GM12891 (cell line): ENCODE data around the gene GNAQ.

ENCODE experiments used
- DNase-seq: peaks from one replicate; pipeline ENCODE4 v3.0.0; 2011; ENCODE audit warnings: low spot score; ENCODE audit not compliant: insufficient read length
- FAIRE-seq: peaks from 2 replicates; lab custom pipeline; 2011; peaks lifted over from hg19 to GRCh38; lab: Jason Lieb, UNC
- PAX5 ChIP-seq: IDR thresholded peaks from 2 replicates; pipeline ENCODE4 v1.6.1; 2011; ENCODE audit warnings: low read length, moderate library complexity, mild to moderate bottlenecking; ENCODE audit not compliant: insufficient read depth, severe bottlenecking
- POLR2A ChIP-seq: IDR thresholded peaks from 2 replicates; pipeline ENCODE4 v1.6.1; 2011; ENCODE audit warnings: low read depth, low read length, control low read depth
- POLR2AphosphoS5 ChIP-seq: IDR thresholded peaks from 2 replicates; pipeline ENCODE4 v1.6.1; 2011; ENCODE audit warnings: low read depth, low read length, control low read depth
- POU2F2 ChIP-seq: IDR thresholded peaks from 2 replicates; pipeline ENCODE4 v1.6.1; 2011; ENCODE audit warnings: low read depth, mild to moderate bottlenecking, control low read depth, low read length, moderate library complexity
- SPI1 ChIP-seq: IDR thresholded peaks from 2 replicates; pipeline ENCODE4 v1.6.1; 2011; ENCODE audit warnings: low read depth, low read length, control low read depth
- TAF1 ChIP-seq: IDR thresholded peaks from 2 replicates; pipeline ENCODE4 v1.6.1; 2011; ENCODE audit warnings: low read depth, low read length, control low read depth

Gene GNAQ

DNA sequence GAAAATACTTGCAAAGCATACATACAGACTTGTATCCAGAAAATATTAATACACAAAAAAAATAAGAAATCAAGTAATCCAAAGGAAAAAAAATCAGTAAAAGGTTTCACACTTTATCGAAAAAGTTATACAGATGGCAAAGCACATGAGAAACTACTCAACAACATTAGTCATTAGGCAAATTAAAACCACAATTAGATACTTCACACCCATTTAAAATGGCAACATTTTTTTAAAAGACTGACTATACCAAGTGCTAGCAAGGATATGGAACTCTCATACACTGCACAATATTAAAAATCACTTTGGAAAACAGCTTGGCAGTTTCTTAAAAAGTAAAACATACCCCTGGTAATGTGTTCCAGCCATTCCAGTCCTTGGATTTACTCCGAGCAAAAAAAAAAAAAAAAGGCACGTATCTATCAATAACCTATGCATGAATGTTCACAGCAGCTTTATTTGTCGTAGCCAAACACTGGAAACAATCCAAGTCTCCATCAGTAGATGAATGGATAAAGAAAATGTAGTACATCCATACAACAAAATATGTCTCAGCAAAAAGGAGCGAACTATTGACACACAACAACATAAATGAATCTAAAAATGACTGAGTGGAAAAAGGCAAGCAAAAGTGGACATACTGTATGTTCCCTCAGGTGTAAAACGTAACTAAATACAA lies 66.0 kb downstream of the GNAQ start:
- no peak for DNase-seq
- FAIRE-seq, result no peak
- TF ChIP-seq POLR2A, result no peak
- TF ChIP-seq SPI1, result no peak
- TF ChIP-seq PAX5, result no peak
- no peak for TF ChIP-seq POU2F2
- TF ChIP-seq POLR2AphosphoS5, result no peak
- no peak for TF ChIP-seq TAF1

DNA sequence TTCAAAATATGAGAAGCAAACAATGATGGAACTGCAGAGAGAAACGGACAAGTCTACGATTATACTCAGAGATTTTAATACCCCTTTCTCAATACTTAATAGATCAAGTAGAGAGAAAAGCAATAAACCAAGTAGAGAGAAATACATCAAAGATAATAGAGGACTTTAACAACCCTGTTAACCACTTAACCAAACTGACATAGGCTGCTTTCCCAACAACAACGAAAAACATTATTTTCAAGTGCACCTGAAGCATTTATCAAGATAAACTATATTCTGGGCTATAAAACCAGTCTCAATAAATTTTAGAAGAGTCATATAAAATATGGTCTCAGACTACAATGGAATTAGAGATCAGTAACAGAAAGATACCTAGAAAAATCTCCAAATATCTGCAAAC lies 67.4 kb downstream of the GNAQ start:
- FAIRE-seq (no peak), DNase-seq (no peak)
- TF ChIP-seq POU2F2, result no peak
- TF ChIP-seq SPI1, result no peak
- no peak for TF ChIP-seq POLR2AphosphoS5
- TF ChIP-seq TAF1, result no peak
- TF ChIP-seq POLR2A, result no peak
- no peak for TF ChIP-seq PAX5

DNA sequence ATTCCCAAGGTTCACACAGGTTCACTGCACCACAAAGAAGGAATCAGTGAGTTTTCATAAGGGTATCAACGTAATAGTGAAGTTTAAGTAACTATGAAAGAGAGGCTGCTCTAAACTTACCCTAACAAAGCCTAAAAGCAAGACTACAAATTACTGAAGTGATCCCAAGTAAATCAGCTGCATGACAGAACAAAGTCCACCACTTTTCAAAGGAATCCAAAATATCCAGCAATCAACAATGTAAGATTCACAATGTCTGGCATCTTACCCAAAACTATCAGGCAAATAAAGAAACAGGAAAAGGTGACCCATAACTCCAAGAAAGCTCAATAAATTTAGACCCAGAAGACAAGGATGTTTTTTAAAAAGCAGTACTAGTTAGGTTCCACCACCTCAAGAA lies 70.1 kb downstream of the GNAQ start:
- DNase-seq (no peak), FAIRE-seq (no peak)
- TF ChIP-seq PAX5 (no peak), POU2F2 (no peak), TAF1 (no peak), POLR2A (no peak)

DNA sequence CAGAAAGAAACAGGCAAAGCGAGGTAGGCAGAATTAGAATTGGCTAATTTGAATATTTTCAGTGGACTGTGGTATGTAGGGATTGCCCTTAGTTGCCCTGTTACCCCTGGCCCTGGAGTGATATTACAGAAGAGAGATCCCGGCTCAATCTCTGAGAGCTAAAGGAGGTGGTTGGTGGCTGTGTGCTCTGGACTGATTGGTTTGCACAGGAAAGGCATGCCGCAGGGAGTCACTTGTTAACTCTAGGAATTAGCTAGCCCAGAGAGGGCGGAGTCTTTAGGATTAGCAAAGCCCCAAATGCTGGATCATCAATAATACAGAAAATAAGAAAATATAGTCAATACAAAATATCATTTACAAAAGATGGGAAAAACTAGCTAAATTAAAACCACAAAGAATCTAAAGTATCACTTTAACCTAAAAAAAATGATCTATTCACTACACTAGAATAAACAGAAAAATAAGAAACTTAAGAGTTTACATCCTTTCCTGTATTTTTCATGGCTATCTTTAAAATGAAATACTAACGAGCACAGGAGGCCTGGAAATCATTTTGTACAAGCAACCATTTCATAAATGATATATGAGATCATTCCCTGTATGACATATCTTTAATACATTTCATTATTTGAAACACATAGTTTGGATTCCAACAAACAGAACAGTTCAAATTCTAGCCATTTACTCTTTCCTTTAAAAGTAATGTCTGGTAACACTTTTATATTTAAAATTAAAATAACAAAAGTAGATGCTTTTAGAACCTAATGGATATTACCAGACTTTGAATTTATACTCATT lies 71.1 kb downstream of the GNAQ start:
- FAIRE-seq (no peak), DNase-seq (no peak)
- TF ChIP-seq PAX5 (no peak), POU2F2 (no peak), SPI1 (no peak), POLR2AphosphoS5 (no peak), TAF1 (no peak), POLR2A (no peak)

DNA sequence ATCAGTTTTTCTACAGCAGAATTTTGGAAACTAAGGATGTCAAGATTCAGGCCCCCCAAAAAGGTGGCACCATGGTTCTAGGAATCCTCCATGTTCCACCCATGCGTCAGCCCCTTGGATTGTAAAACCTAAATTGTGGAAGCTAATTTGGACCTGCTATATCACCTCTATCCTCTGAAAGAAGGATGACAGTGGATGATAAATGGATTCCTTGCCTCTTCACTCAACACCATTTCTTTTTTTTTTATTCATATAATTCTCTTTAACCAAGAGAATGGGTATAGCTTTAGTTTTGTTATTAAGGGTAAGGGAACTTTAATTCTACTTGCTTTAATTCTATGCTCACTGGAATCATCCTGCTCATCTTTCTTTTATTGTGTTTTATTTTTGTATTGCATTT lies 71.8 kb downstream of the GNAQ start:
- TF ChIP-seq PAX5 (no peak), TAF1 (no peak), POLR2A (no peak), SPI1 (no peak), POLR2AphosphoS5 (no peak), POU2F2 (no peak)
- FAIRE-seq, result no peak
- no peak for DNase-seq

DNA sequence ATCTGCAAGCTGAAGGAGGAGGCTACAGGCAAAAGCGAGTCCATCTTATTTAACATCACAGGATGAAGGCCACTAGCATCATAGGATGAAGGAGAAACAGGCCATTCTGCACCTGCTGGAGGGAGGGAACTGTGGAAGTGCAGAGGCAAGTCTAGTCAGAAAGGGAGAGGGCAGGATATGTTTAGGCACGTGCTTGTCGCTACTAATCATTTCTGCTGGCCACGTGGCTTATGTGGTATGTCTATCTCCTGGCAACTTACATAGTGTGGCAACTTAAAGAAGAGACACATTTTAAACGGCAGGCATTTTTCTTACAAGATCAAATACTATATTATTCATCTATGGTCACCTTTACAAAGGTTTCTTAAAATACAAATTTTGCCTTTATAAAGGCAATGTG lies 74.0 kb downstream of the GNAQ start:
- no peak for TF ChIP-seq SPI1
- TF ChIP-seq POU2F2, result no peak
- TF ChIP-seq POLR2AphosphoS5, result no peak
- DNase-seq, result no peak
- no peak for FAIRE-seq

DNA sequence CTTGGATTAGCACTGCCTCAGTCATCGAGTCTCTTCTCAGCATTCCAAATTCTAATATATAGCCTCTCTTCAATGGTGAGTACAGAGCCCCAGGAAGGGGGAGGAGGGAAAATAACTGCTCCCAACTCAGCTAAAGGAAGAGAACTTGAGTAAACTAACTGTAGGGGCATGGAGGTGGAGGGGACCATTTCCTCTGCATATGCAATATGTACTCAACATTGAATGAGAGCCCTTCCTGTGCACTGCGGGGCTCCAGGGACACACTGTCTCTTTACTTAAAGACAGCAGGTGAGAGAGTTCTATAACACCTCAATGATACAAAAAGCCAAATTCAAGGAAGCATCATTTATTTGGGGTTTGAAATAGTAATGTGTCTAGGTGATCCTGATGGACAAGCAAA lies 75.1 kb downstream of the GNAQ start:
- no peak for TF ChIP-seq POLR2A
- no peak for TF ChIP-seq POLR2AphosphoS5
- TF ChIP-seq SPI1, result no peak
- no peak for TF ChIP-seq POU2F2
- no peak for TF ChIP-seq PAX5
- no peak for TF ChIP-seq TAF1
- DNase-seq, result no peak
- no peak for FAIRE-seq

DNA sequence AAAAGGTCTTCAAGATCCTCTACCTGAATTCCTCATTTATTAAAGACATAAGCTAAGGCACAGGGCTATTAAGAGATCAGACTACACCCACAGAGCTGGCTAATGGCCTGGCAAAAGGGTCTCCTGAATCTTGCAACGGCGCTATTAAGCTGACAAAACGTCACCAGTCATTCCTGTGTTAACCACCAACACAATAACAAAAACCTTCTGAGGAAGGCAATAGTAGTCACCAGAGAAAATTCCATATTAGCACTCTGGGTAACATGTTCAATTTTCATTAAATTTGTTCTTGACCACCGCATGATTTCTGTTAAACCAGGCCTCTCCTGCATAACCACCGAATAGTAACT lies 77.0 kb downstream of the GNAQ start:
- FAIRE-seq (no peak), DNase-seq (no peak)
- TF ChIP-seq TAF1 (no peak), PAX5 (no peak), SPI1 (no peak), POLR2AphosphoS5 (no peak), POLR2A (no peak), POU2F2 (no peak)

DNA sequence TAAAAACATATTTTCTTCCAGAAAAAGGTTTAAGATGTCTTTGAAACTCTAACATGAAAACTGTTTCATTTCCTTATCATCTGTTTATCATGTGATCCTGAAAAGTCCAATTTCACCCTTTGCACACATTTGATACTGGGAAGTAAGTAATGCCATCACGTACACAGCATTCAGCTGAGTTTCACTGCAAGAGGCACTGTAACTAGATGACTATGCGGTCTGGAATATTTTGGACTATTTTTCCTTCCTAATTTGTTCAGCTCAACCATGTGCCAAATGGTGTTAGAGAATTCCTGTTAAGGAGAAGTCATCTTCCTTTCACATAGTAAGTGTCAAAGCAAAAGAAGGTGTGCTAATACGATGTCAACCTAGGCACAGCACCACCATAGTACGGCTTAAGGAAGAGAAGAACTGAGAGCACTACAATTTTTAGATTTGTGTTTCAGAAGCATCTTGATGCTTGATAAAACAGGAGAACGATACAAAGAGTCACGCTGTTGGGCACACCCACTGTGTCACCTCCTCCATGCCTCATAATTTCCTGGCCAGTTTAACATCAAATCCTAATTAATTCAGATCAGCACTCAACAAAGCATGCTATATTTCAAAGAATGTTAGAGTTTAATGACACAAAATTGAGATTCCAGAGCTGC lies 77.5 kb downstream of the GNAQ start:
- DNase-seq (no peak), FAIRE-seq (no peak)
- no peak for TF ChIP-seq SPI1
- no peak for TF ChIP-seq TAF1
- TF ChIP-seq POLR2A, result no peak
- TF ChIP-seq POLR2AphosphoS5, result no peak
- no peak for TF ChIP-seq PAX5
- no peak for TF ChIP-seq POU2F2
